ENCODE data around the gene ADGRG3.

DNA sequence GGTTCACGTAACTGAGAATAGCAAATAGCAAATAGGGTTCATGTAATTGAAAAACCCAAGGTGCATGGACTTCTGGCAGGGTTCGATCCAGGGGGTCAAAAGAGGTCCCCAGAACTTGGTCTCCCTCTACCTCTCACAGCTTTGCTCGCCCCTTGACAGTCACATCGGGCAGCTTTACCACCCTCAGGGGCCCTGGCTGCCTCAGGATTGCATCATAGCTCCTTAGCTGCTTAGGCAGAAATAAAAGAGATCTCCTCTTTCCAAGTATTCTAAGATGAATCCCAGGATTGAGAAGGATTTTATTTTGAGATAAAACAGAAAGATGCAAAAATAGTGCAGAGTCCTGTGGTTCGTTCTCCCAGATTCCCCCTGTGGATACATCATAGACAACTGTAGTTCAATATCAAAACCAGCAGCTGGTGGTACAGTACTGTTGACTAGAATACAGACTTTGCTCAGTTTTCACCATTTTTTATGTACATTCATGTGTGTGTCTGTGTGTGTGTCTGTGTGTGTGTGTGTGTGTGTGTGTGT, 12.8 kb downstream of the ADGRG3 start:
- TF ChIP-seq, protein P1, sequence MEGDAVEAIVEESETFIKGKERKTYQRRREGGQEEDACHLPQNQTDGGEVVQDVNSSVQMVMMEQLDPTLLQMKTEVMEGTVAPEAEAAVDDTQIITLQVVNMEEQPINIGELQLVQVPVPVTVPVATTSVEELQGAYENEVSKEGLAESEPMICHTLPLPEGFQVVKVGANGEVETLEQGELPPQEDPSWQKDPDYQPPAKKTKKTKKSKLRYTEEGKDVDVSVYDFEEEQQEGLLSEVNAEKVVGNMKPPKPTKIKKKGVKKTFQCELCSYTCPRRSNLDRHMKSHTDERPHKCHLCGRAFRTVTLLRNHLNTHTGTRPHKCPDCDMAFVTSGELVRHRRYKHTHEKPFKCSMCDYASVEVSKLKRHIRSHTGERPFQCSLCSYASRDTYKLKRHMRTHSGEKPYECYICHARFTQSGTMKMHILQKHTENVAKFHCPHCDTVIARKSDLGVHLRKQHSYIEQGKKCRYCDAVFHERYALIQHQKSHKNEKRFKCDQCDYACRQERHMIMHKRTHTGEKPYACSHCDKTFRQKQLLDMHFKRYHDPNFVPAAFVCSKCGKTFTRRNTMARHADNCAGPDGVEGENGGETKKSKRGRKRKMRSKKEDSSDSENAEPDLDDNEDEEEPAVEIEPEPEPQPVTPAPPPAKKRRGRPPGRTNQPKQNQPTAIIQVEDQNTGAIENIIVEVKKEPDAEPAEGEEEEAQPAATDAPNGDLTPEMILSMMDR (IDR thresholded peaks at IDR 0.05), result no peak
- no peak for TF ChIP-seq POLR2AphosphoS5 (IDR thresholded peaks at IDR 0.05)
- no peak for TF ChIP-seq POLR2A (IDR thresholded peaks at IDR 0.05)
- no peak for TF ChIP-seq EP300 (IDR thresholded peaks at IDR 0.05)

Data from suprapubic skin (tissue), 4 donors.